Measurements from ENCODE around the gene EIF3F. TPM values are rescaled to one million over a fixed set of nuclear protein-coding genes. Genes with fewer than 3 reads are reported as not detected.

EIF3F gene
- total RNA-seq, 1 donor from 2014 or later = 367 TPM

GRCh38 chr11:7949934-7950333, 37.2 kb upstream of the EIF3F start:
- TF ChIP-seq CTCF (IDR thresholded peaks at IDR 0.05) = no peak
- no peaks in the 10 kb centered on the region for H3K36me3 Mint-ChIP-seq (ENCODE audit: low read depth)
- ATAC-seq (ENCODE audit: low read depth) (no peak), DNase-seq (no peak)
- no peak overlapping the region for H3K4me3 Mint-ChIP-seq
- intact Hi-C loops (cut with micrococcal nuclease) = no loop called here
- H3K9me3 Mint-ChIP-seq = no peaks in the 10 kb centered on the region
- H3K27ac Mint-ChIP-seq = no peak overlapping the region
- peaks cover 15% of the 10 kb centered on the region for H3K27me3 Mint-ChIP-seq
- ChIA-PET POLR2A (no interaction called here), CTCF (no interaction called here)
- no peaks in the 10 kb centered on the region for H3K4me1 Mint-ChIP-seq

GRCh38 chr11:7955191-7955590, 31.9 kb upstream of the EIF3F start:
- no peak for ATAC-seq (ENCODE audit: low read depth)
- H3K36me3 Mint-ChIP-seq (ENCODE audit: low read depth) = no peaks in the 10 kb centered on the region
- no peaks in the 10 kb centered on the region for H3K4me1 Mint-ChIP-seq
- TF ChIP-seq CTCF (IDR thresholded peaks at IDR 0.05) = no peak
- POLR2A ChIA-PET = no interaction called here
- no peak overlapping the region for H3K4me3 Mint-ChIP-seq
- H3K27ac Mint-ChIP-seq = no peak overlapping the region
- intact Hi-C loops (cut with micrococcal nuclease) = no loop called here
- H3K9me3 Mint-ChIP-seq = peaks cover 2% of the 10 kb centered on the region
- DNase-seq = no peak
- CTCF ChIA-PET = no interaction called here
- H3K27me3 Mint-ChIP-seq = peaks cover 12% of the 10 kb centered on the region

- H3K27me3 Mint-ChIP-seq = peaks cover 24% of the 10 kb centered on the region
- ATAC-seq (ENCODE audit: low read depth) = no peak
- H3K4me1 Mint-ChIP-seq = no peaks in the 10 kb centered on the region
- no peak overlapping the region for H3K27ac Mint-ChIP-seq
- no peak for TF ChIP-seq CTCF (IDR thresholded peaks at IDR 0.05)
- no peaks in the 10 kb centered on the region for H3K36me3 Mint-ChIP-seq (ENCODE audit: low read depth)
- CTCF ChIA-PET = no interaction called here
- no peak overlapping the region for H3K4me3 Mint-ChIP-seq
- no peaks in the 10 kb centered on the region for H3K9me3 Mint-ChIP-seq
- POLR2A ChIA-PET = no interaction called here
- DNase-seq = no peak
- intact Hi-C loops (cut with micrococcal nuclease) = no loop called here
Measured at GRCh38 chr11:7964261-7964660, 22.9 kb upstream of the EIF3F start.

- Mint-ChIP-seq H3K9me3 (no peaks in the 10 kb centered on the region), H3K36me3 (ENCODE audit: low read depth) (no peaks in the 10 kb centered on the region), H3K4me3 (no peak overlapping the region), H3K27ac (no peak overlapping the region), H3K4me1 (no peaks in the 10 kb centered on the region), H3K27me3 (peaks cover 21% of the 10 kb centered on the region)
- TF ChIP-seq CTCF (IDR thresholded peaks at IDR 0.05) = no peak
- POLR2A ChIA-PET = no interaction called here
- DNase-seq (no peak), ATAC-seq (ENCODE audit: low read depth) (no peak)
- intact Hi-C loops (cut with micrococcal nuclease) = no loop called here
- CTCF ChIA-PET = no interaction called here
Measured at GRCh38 chr11:7964873-7965272, 22.3 kb upstream of the EIF3F start.

GRCh38 chr11:7965386-7965785, 21.8 kb upstream of the EIF3F start, which contains the start of gene NLRP10:
Gene NLRP10, minus strand, starts transcription at chr11:7965447. Its CDS starts 1,952 bp downstream, at chr11:7963495.
- no peak within 1 kb of the TSS for H3K27ac Mint-ChIP-seq
- no peaks in the 10 kb centered on the region for H3K36me3 Mint-ChIP-seq (ENCODE audit: low read depth)
- H3K27me3 Mint-ChIP-seq = peaks cover 17% of the 10 kb centered on the region
- DNase-seq (no peak), ATAC-seq (ENCODE audit: low read depth) (no peak)
- H3K4me3 Mint-ChIP-seq = no peak within 1 kb of the TSS
- intact Hi-C loops (cut with micrococcal nuclease) = no loop called here
- no peak for TF ChIP-seq CTCF (IDR thresholded peaks at IDR 0.05)
- ChIA-PET POLR2A (no interaction called here), CTCF (no interaction called here)
- H3K4me1 Mint-ChIP-seq = no peaks in the 10 kb centered on the region
- no peaks in the 10 kb centered on the region for H3K9me3 Mint-ChIP-seq

All from activated B cell treated with CpG ODN at 0.5 μM for 24 hours (primary cell).